Head of caudate nucleus (tissue), 42 donors: ENCODE data around the gene BTBD1.
A peak's percentile ranks its signal among the peaks of the same experiment; 100 is the strongest.
"Not testable (repeated sequence)": the region's sequence is repeated elsewhere in the genome, so short reads cannot be mapped to it uniquely, and the experiment has no call there.

Experiments
- DNase-seq, 42 donors: peaks; one replicate each; pipeline versions ENCODE4 v3.0.0 to v3.0.0-alpha.2; 2020 to 2021; ENCODE audit warnings: mixed read lengths in 7 of 42
- intact Hi-C: fragments of 100-400 bp; cut with DNase I; formaldehyde crosslinking; loops from one replicate; pipeline ENCODE4 v1.15.0; 2022

BTBD1 gene

DNA sequence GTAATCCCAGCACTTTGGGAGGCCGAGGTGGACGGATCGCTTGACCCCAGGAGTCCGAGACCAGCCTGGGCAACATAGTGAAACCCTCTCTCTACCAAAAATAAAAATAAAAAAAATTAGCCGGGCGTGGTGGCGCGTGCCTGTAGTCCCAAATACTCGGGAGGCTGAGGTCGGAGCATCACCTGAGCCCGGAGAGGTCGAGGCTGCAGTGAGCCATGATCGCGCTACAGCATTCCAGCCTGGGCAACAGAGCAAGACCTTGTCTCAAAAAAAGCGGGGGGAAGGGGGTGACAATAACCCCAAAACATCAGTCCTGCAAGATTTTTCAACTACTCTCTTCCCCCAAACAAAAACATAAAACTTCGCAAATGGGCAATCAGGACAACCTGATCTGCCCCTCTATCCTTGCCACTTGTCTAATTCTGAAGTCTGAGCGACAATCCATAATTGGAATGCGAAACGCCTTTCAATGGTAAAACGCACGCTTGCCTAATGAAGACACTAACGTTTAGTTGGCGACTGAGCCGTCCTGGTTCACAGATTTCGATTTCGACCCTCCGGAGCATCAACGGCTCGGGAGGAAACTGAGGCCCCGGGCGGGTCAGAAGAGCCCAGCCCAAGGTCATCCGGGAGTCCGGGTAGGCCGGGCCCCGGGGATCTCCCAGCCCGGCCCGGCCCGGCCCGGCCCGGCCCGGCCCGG lies 868 bp downstream of the BTBD1 start:
- peak in 20 of 42 donors; percentile 5 to 55 (median 26) for DNase-seq
- intact Hi-C loops: loop anchor here (5.0 kb wide), 2 partner anchors 54 to 141 kb away; partner anchors contain the start of genes C15orf40 and HDGFL3

DNA sequence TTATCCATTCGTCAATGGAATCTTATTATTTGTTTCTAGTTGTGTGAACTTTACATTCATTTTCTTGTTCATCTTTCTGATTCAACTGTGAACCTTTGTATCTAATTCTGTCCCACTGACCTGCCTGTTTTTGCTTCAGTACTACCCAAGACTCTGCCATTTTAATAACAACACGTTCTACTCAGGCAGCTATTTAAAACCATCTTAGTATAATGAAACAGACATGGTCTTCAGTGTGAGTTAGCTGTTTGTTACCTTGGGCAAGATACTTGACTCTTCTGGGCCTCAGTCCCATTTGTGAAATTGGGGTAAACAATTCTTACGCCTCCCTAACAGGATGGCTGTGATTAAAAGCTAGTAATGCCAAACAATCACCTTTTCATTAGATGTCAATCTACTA lies 1.6 kb downstream of the BTBD1 start:
- intact Hi-C loops: loop anchor here (5.0 kb wide), 2 partner anchors 53 to 142 kb away; partner anchors contain the start of genes C15orf40 and HDGFL3
- no peak for DNase-seq

DNA sequence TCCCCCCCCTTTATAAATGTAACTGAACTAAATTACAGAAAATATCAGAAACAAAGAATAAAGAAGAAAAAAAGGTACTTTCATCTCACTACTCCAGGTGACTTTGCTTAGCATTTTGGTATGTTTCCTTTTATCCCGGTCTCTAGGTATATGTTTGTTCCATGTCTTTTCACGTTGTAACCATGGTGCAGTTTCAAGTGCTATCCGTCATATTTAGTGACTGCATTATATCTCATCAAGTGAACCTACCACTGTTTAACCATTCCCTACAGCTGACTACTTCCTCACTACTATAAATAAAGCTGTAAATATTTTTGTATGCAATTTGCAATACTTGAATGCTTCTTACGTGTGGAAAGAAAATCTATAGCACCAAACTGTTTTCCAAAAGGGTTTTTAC lies 2.2 kb downstream of the BTBD1 start:
- no peak for DNase-seq
- intact Hi-C loops: loop anchor here (5.0 kb wide), 2 partner anchors 53 to 142 kb away; partner anchors contain the start of genes C15orf40 and HDGFL3

DNA sequence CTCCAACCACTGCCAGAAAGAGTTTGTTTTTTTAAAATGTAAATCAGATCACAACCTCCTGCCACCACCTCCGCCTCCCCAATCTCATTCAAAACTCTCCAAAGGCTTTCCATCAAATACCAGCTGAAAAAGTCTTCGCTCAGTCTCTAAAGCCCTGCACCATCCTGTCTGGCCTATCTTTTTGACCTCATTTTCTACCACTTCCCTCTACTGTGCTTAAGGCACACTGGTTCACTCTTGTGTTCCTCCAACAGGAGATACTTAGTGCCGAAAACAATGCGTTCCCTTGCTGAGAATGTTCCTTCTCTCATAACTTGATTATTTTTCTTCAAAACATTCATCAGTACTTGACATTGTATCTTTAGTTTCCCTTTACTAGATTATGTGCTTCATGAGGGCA lies 3.5 kb downstream of the BTBD1 start:
- intact Hi-C loops: no loop called here
- no peak for DNase-seq

DNA sequence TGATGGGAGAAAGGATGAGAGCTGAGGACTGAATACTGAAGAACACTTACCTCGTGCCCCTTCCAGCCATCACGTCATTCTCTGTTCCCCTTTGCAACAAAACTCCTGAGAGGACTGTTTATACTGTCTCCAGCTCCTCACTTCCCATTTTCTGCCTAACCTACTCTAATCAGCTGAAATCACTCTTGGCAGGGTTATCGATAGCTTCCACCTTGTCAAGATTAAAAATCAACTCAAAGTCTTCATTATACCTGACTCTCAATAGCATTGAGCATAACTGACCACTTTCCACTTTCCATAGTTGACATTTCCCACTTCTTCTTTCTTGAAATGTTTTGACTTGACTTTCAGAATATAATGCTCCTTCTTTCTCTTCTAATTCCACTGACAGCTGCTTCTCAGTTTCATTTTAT lies 4.3 kb downstream of the BTBD1 start:
- peak in 1 of 42 donors; percentile 20 for DNase-seq
- intact Hi-C loops: no loop called here

DNA sequence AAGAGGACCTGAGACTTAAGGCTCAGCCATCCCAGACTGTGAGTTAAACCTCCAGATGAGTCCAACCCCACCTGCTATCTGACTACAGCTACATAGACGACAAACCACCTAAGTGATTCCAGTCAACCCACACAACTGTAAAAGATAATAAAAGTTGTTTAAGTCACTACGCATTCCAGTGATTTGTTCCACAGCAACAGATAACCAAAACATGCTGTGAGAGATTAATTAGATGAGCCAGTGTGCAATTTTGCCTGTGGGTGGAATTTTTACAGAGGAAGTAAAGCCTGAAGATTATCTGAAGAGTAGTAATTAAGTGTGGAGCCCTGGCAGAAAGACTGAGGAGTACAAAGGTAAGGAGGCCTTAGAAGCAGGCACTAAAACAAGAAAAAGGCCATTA lies 5.4 kb downstream of the BTBD1 start:
- intact Hi-C loops: no loop called here
- no peak for DNase-seq

DNA sequence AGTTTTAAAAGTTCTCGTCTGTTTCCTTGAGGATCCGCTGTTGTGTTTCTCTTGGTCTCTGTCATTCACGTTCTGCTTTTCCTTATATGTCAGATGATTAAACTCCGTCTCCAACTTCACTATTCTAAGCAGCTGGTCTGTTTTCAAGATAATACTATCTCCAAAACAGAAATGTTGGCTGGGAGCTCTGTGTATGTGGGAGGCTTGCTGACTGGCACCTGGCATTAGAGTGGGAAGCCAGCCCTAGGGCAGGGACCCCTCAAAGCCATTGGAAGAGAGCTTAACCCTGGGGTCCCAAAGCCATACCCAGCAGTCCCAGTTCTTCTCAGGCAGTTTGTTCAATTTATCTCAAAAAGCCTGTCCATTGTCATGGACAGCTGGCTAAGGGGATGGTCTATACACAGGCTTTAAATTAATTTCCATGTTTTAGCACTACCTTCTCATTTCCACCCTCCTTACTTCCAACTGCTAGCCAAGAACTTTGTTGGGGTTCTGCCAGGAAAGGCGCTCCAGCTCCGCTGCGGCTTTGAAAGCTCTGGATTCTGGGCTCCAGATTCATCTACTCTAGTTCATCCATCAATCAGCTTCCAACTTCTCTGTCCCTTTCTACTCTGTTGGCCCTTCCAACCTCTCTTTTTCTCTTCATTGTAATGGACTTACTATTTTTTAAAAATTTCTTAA lies 9.2 kb downstream of the BTBD1 start:
- DNase-seq: peak in 1 of 42 donors; percentile 26

DNA sequence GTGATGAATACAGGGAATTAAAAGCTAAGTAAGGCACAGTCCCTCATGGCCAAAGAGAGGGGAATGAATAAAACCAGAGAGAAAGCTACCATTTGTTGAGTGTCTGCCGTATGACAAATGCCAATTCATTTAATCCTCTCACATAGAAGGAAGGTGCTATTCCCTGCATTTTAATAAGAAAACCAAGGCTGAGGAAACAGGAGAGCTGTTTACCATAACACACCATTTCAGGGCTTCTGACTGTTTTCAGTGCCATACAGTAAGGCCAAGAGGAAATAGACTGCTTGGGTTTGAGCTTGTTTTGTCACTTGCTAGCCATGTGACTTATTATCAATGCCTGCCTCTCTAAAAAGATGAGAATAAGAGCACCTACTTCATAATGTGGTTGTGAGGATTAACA lies 10.1 kb downstream of the BTBD1 start:
- intact Hi-C loops: no loop called here
- no peak for DNase-seq

More for the DNA sequence above, 9.2 kb downstream of the BTBD1 start:
- intact Hi-C loops: no loop called here

DNA sequence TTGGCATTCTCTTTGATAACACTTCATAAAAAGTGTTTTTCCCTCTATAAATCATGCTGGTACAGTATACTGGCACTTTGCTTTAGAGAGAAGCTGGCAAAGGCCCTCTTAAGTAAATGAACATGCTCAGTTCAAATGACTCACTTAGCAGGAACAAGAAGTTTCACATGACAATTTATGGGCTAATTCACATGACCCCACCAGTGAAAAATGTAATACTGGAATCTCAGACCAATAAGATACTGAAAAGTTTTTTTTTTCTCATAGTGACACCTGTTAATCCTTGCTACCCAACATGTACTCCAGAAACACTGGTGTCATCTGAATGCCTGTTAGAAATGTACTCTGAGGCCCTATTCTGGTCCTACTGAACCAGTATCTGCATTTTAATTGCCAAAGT lies 13.9 kb downstream of the BTBD1 start:
- DNase-seq: no peak
- intact Hi-C loops: no loop called here

DNA sequence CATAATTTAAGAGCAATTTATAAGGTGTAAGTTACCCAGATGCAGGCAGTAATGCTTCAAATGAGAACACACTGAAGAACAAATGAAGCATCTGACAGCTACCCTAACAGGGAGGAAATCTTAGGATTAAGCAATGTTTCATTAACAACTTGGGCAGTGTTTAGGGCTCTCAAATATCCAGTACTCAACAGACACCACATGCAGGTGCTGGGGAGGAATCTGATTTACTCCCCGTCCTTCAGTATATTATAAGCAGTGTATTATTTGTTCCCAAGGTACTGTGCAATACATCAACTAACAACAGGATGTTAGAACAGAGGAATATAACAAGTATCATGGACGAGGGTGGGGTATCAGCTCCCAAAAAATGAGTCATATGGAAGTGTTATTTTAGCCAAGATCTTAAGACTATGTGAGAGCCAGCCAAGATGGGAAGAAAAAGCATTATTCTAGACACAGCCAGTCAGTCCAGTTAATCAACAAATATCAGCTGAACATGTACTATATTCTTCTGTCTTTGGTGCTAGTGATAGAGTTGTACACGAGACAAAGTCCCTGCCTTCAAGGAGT lies 20.4 kb downstream of the BTBD1 start:
- intact Hi-C loops: no loop called here
- no peak for DNase-seq

DNA sequence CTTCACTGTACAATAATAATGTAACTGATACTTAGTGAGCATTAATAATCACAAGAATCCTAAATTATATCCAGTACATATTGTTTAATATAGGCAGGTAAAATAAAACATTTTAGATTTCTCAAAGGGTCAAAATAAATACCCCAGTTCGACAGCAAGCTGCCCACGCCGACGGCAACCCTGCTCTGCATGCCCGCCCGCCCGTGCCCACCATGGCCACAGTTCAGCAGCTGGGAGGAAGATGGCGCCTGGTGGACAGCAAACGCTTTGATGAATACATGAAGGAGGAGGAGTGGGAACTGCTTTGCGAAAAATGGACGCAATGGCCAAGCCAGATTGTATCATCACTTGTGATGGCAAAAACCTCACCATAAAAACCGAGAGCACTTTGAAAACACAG lies 22.9 kb downstream of the BTBD1 start:
- no peak for DNase-seq
- intact Hi-C loops: no loop called here

DNA sequence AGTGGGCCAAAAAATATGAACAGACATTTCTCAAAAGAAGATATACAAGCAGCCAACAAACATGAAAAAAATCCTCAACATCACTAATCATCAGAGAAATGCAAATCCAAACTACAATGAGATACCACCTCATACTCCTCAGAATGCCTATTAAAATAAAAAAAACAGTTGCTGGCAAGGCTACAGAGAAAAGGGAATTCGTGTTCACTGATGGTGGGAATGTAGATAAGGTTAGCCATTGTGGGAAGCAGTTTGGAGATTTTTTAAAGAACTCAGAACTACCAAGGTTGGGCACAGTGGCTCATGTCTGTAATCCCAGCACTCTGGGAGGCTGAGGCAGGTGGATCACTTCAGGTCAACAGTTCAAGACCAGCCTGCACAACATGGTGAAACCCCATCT lies 27.8 kb downstream of the BTBD1 start:
- intact Hi-C loops: no loop called here
- no peak for DNase-seq

DNA sequence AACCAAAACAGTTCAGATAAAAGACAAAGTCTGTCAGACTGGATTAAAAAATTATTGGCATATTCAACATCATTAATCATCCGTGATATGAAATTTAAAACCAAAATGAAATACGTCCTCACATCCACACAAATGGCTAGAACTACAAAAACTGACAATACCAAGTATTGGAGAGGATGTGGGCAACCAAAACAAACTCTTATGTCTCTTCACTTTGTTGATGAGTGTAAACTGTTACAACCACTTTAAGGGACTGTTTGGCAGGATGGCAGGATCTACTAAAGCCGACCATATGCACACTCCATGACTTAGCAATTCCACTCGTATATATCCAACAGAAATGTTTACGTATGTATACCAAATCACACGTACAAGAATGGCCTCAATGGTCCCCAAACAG lies 30.8 kb downstream of the BTBD1 start:
- no peak for DNase-seq
- intact Hi-C loops: no loop called here

DNA sequence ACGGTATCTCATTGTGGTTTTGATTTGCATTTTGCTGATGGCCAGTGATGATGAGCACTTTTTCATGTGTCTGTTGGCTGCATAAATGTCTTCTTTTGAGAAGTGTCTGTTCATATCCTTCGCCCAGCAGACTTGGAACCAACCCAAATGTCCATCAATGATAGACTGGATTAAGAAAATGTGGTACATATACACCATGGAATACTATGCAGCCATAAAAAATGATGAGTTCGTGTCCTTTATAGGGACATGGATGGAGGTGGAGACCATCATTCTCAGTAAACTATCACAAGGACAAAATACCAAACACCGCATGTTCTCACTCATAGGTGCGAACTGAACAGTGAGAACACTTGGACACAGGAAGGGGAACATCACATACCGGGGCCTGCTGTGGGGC lies 35.8 kb downstream of the BTBD1 start:
- intact Hi-C loops, DNase-seq: not testable (repeated sequence)

DNA sequence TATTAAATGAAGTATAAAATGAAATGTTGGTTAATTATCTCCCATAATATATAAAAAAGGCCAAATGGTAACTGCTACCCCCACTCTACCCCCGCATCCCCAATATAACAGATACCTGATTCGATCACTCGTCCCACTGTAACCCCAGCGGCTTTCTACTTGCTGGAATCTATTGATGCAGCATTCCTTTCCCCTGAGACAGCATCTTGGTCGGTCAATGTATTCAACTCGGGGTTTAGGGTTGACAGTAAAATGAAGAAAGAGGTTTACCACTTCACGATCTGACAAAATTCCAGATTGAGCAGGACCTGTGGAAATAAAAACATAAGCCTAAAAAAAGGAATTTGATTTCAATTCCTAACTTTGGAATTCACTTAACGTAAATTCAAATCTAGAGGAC lies 37.0 kb downstream of the BTBD1 start:
- DNase-seq: no peak
- intact Hi-C loops: no loop called here

DNA sequence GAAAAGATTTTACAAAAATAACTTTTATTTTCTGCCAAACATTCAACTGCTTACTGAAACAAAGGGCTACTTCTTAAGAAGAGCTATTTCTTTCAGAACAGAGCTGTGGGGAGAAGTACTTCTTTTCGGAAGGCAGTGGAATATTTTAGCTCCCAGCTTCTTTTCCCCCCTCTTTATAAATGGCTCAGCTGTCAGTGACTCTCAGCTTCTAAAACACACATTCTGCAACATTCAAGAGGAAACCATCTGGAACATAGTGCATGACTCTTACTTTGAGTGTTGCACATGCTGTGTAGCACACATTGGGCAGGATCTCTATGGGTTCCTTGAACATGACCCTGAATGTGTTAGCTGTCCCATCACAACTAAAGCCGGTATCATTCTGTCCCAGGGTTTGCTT lies 48.6 kb downstream of the BTBD1 start:
- intact Hi-C loops: no loop called here
- DNase-seq: no peak

DNA sequence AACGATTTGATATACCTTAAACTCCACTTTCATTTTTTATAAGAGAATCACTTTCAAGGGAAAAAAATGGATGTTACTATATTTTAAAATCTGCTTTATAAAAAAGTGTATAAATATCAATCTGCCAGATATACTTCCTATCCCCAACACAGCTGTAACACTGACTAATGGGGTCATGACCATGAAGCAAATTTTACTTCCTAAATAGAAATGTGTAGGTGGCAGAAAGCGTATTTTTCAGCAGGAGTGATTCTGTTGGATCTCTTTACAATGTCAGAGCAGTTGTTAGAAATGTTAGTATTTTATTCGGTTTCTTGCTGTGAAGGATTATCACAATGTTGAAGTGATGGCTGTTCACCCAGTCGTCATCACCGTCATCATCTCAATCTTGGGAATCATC lies 50.1 kb downstream of the BTBD1 start:
- intact Hi-C loops: no loop called here
- DNase-seq: peak in 5 of 42 donors; percentile 6 to 43 (median 11)

DNA sequence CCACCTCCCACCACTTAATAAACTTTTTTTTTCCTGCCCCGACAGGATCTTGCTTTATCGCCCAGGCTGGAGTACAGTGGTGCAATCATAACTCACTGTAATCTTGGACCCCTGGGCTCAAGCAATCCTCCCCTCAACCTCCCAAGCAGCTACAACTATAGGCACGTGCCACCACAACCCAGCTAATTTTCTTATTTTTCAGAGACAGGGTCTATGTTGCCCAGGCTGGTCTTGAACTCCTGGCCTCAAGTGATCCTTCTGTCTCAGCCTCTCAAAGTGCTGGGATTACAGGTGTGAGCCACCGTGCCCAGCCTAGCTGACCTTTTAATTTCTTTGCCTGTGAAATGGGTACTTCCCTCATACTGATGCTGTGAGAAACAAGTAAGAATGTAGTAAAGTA lies 51.7 kb downstream of the BTBD1 start:
- intact Hi-C loops: no loop called here
- DNase-seq: no peak

DNA sequence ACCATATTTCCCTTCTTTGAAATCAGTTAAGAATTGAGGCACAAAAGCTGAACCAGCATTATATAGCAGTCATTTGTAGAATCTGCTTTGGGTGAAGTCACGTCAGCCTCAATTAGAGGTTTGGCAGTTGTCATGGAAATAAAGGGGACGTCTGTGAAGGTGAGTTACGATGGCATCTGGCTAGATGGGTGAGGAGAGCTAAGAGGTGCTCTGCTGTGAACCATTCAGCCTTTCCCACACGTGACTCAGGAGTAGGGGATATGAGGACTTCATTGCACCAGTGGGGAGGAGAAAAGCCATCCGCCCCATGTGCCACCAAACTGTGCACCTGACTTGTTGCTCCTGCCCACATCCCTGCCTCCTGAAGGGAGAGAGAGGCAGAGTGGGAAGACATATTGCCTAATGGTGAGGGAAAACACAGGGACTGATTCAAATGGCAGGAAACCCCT lies 52.8 kb downstream of the BTBD1 start:
- intact Hi-C loops: loop anchor here (5.0 kb wide), 1 partner anchor 53 kb away; the partner anchor contains the start of gene BTBD1
- no peak for DNase-seq

DNA sequence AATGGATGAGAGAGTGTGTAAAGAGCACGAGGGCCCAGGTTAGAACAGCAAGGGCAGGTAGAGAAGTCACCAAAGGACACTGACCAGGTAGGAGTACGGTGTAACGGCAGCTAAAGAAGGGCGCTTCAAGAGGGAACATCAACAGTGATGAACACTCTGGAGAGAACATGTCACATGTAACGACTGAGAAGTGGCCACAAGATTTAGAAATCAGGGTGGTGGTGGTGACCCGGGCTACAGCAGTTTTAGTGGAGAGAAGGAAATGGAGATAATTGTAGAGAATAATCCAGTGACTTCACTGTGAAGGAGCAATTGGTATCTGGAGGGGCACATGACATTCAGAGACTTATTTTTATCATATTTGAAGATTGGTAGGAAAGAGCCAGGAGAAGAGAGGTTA lies 54.4 kb downstream of the BTBD1 start:
- intact Hi-C loops: loop anchor here (5.0 kb wide), 1 partner anchor 55 kb away; the partner anchor contains the start of gene BTBD1
- no peak for DNase-seq
